ENCODE measurements around the gene TFEC.
"Not testable (repeated sequence)": the region's sequence is repeated elsewhere in the genome, so short reads cannot be mapped to it uniquely, and the experiment has no call there.

TFEC gene

DNA sequence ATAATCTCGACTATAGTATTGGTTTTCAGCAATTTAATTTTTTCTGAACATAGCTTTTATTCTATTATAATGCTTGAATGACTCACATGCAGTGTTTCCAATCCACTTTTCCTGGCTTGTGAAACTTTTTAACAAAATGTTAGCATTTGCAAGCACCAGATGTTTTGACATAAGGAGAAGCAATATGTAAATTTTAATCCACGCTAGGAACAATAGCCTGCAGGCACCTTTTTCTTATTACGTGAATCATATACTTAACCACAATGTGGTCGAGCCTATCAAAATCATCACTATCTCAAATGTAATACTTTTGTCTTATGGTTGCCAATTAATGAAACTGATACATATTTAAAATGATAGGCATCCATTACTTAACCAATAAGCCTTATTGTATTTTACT is 97.1 kb downstream of the TFEC start:
- H3K9me3 ChIP-seq = no peaks in the 10 kb centered on the region
- DNase-seq (ENCODE audit: low spot score in 2 of 2) = peak; percentile 12 to 63
- in situ Hi-C loops (cut with MboI; ENCODE audit: low sequenced_read_pairs) = no loop called here
- no peaks in the 10 kb centered on the region; the same call in 1 of the 2 replicates for H3K27me3 ChIP-seq (ENCODE audit: low read depth)
- no peak overlapping the region for H3K4me3 ChIP-seq
- H3K4me1 ChIP-seq = no peaks in the 10 kb centered on the region; the same call in 1 of the 2 replicates
- no peaks in the 10 kb centered on the region for H3K36me3 ChIP-seq (replicated peaks)

DNA sequence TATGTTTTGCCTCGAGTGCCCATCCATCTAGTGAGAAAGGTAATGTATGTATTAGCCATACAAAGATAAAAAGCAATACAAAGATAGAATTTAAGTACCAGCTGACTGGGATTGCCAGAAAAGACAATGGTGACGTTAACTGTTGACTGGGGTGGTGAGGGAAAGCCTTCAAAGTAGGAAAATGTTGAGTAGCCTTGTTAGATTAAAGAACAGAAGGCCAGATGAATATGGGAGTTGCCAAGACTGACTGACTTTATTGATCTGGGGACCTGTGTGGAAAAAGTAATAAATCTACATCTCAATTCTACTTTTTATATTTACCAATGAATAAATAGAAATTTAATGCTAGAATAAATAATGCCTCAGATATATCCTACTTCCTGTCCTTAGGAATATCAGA is 97.7 kb downstream of the TFEC start:
- Histone ChIP-seq H3K36me3 (replicated peaks) (no peaks in the 10 kb centered on the region), H3K4me3 (no peak overlapping the region), H3K27me3 (ENCODE audit: low read depth) (no peaks in the 10 kb centered on the region; the same call in 1 of the 2 replicates), H3K4me1 (no peaks in the 10 kb centered on the region; the same call in 1 of the 2 replicates), H3K9me3 (no peaks in the 10 kb centered on the region)
- in situ Hi-C loops (cut with MboI; ENCODE audit: low sequenced_read_pairs) = no loop called here
- DNase-seq (ENCODE audit: low spot score in 2 of 2) = no peak

DNA sequence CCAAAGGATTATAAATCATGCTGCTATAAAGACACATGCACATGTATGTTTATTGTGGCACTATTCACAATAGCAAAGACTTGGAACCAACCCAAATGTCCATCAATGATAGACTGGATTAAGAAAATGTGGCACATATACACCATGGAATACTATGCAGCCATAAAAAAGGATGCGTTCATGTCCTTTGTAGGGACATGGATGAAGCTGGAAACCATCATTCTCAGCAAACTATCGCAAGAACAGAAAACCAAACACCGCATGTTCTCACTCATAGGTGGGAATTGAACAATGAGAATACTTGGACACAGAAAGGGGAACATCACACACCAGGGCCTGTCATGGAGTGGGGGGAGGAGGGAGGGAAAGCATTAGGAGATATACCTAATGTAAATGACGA is 100.4 kb downstream of the TFEC start:
- in situ Hi-C loops (cut with MboI; ENCODE audit: low sequenced_read_pairs); DNase-seq (ENCODE audit: low spot score in 2 of 2); H3K36me3 ChIP-seq (replicated peaks); H3K9me3 ChIP-seq; H3K4me3 ChIP-seq; H3K27me3 ChIP-seq (ENCODE audit: low read depth); H3K4me1 ChIP-seq: not testable (repeated sequence)

DNA sequence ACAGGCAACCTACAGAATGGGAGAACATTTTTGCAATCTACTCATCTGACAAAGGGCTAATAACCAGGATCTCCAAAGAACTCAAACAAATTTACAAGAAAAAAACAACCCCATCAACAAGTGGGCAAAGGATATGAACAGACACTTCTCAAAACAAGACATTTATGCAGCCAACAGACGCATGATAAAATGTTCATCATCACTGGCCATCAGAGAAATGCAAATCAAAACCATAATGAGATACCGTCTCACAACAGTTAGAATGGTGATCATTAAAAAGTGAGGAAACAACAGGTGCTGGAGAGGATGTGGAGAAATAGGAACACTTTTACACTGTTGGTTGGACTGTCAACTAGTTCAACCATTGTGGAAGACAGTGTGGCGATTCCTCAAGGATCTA is 100.8 kb downstream of the TFEC start:
- H3K4me3 ChIP-seq; H3K36me3 ChIP-seq (replicated peaks); in situ Hi-C loops (cut with MboI; ENCODE audit: low sequenced_read_pairs); DNase-seq (ENCODE audit: low spot score in 2 of 2); H3K9me3 ChIP-seq; H3K27me3 ChIP-seq (ENCODE audit: low read depth); H3K4me1 ChIP-seq: not testable (repeated sequence)

DNA sequence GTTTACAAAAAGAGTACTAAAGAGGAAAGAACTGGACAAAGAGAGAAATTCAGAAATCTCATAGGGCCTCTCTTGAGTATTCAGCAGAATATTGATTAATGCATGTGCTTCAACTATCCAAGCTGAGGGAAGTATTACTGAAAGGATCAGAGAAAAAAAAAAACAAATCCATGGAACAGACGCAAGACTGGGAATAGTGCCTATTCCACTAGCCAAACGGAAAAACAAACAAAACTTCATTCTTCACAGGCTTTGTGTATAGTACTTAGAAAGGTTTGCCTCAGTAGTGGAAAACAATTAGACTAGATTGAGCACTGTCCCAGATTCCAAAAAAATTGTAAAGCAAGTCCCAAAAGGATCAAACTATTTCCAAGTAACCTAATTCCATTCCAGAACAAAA is 106.2 kb downstream of the TFEC start:
- no peaks in the 10 kb centered on the region for H3K9me3 ChIP-seq
- DNase-seq (ENCODE audit: low spot score in 2 of 2) = no peak
- no peaks in the 10 kb centered on the region for H3K4me1 ChIP-seq
- in situ Hi-C loops (cut with MboI; ENCODE audit: low sequenced_read_pairs) = no loop called here
- H3K27me3 ChIP-seq (ENCODE audit: low read depth) = no peaks in the 10 kb centered on the region
- H3K36me3 ChIP-seq (replicated peaks) = no peaks in the 10 kb centered on the region
- no peak overlapping the region for H3K4me3 ChIP-seq

DNA sequence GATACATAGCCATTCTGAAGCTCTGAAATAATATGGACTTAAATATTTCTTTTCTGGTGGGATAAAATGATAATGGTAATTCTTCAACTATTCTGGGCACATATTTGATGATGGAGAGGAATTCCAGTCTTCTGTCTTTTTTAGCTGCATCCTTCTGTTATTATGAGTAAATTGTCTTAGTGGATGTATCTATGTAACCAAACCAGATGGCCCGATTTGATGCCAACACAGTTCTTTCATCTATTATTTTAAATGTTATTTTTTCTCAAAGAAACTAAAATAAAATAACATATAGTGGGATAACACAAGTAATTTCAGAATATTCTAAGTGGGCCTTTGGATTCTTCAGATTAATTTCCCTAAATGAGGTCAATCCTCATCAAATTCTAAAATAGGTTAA is 110.2 kb downstream of the TFEC start:
- Histone ChIP-seq H3K4me3 (no peak overlapping the region), H3K4me1 (no peaks in the 10 kb centered on the region), H3K9me3 (no peaks in the 10 kb centered on the region), H3K27me3 (ENCODE audit: low read depth) (no peaks in the 10 kb centered on the region), H3K36me3 (replicated peaks) (no peaks in the 10 kb centered on the region)
- DNase-seq (ENCODE audit: low spot score in 2 of 2) = no peak
- in situ Hi-C loops (cut with MboI; ENCODE audit: low sequenced_read_pairs) = no loop called here

DNA sequence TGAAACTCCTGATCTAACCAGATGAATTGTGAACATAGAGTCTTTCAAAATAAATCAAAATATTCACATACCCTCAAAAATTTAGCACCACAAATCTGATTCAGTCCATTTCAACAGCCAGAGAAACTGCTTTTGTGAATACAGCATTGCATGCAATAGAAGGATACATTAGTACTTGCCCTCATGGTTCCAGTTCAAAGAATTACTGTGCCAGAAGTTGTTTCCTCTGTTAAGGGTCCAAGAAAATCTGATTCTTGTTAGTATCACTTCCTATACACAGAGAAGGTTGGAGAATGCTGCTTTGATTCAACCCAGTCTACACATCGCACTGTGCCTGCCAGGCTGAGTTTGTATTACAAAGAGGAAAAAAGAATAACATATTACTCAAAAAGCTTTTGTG is 115.6 kb downstream of the TFEC start:
- Histone ChIP-seq H3K36me3 (replicated peaks) (no peaks in the 10 kb centered on the region), H3K27me3 (ENCODE audit: low read depth) (peaks cover 4% of the 10 kb centered on the region; the same call in 1 of the 2 replicates), H3K4me1 (no peaks in the 10 kb centered on the region), H3K9me3 (no peaks in the 10 kb centered on the region), H3K4me3 (no peak overlapping the region)
- in situ Hi-C loops (cut with MboI; ENCODE audit: low sequenced_read_pairs) = no loop called here
- DNase-seq (ENCODE audit: low spot score in 2 of 2) = no peak

DNA sequence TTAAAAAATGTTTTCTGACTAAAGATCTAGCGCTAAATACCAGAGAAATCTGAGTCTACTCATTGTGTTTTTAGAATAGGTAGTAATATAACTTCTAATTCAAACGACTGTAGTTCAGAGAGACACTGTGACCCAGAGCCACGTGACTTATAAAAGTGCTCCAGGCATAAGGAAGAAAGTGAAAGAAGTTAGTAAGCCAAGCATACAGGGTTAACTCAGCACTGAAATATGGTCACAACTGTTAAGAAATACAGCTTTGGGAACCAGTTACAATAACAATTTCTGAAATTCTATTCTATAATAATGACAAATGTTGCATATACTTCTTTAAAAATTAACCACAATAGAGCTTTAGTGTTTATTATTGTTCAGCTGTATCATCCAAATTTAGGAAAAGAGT is 119.1 kb downstream of the TFEC start:
- H3K9me3 ChIP-seq = no peaks in the 10 kb centered on the region
- H3K4me3 ChIP-seq = no peak overlapping the region
- H3K36me3 ChIP-seq (replicated peaks) = no peaks in the 10 kb centered on the region
- no peak for DNase-seq (ENCODE audit: low spot score in 2 of 2)
- peaks cover 10% of the 10 kb centered on the region; the same call in 1 of the 2 replicates for H3K27me3 ChIP-seq (ENCODE audit: low read depth)
- in situ Hi-C loops (cut with MboI; ENCODE audit: low sequenced_read_pairs) = no loop called here
- H3K4me1 ChIP-seq = no peaks in the 10 kb centered on the region

DNA sequence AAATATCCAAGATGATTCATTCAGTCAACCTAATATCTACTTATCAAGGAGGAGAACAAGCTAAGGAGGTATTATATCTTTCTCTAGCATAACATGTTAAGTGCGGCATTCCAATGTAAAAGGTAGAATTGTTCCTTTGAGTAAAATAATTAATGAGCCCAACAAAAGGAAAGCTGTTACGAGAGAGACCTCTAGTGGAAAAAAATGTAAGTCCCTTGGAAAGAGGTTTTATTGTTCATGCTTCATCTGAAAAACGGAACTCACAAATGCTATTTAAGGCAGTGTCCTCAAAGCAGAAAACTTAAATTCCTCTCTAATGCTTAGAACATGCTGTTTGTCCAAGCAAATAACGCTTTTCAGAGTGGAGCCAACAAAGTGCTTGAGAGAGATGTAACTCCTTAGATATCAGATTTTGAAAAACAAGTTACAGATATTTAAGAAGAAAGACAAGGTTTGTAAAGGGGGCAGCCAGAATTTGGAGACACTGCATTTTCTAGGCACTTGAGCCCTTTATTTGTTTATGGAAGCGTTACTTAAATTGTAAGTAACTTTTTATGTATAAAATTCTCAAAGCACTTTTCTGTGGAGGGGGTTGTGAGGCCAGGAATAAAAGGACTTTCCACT is 119.9 kb downstream of the TFEC start:
- no peaks in the 10 kb centered on the region for H3K4me1 ChIP-seq
- no peaks in the 10 kb centered on the region for H3K9me3 ChIP-seq
- no peak overlapping the region for H3K4me3 ChIP-seq
- in situ Hi-C loops (cut with MboI; ENCODE audit: low sequenced_read_pairs) = no loop called here
- no peaks in the 10 kb centered on the region for H3K36me3 ChIP-seq (replicated peaks)
- DNase-seq (ENCODE audit: low spot score in 2 of 2) = peak in 1 of 2 experiments; percentile 68
- H3K27me3 ChIP-seq (ENCODE audit: low read depth) = peaks cover 12% of the 10 kb centered on the region

DNA sequence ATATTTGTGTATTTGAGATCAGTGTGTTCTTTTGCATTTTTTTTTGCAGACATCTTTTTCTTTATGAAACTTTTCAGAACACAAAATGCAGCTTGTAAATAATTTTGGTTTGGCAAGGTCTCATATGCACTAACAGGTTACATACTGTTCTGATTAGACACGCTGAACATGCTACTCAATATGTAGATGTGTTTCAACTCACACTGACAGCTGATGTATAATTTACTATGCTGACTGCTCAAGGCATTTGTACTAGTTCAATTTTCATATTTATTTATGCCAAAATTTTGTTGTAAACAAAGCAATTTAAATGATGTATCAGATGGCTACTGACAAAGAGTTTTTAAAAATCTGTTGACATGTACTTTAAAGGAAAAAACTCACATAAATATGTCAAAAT is 123.8 kb downstream of the TFEC start:
- in situ Hi-C loops (cut with MboI; ENCODE audit: low sequenced_read_pairs) = no loop called here
- Histone ChIP-seq H3K27me3 (ENCODE audit: low read depth) (peaks cover 8% of the 10 kb centered on the region), H3K9me3 (no peaks in the 10 kb centered on the region), H3K4me1 (no peaks in the 10 kb centered on the region), H3K36me3 (replicated peaks) (no peaks in the 10 kb centered on the region), H3K4me3 (no peak overlapping the region)
- no peak for DNase-seq (ENCODE audit: low spot score in 2 of 2)

DNA sequence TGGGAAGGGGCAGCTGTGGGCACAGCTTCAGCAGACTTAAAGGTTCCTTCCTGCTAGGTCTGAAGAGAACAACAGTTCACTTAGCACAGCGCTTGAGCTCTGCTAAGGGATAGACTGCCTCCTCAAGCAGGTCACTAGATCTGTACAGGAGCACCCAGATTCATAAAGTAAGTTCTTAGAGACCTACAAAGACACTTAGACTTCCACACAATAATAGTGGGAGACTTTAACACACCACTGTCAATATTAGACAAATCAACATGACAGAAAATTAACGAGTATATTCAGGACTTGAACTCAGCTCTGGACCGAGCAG is 140.9 kb downstream of the TFEC start:
- in situ Hi-C loops (cut with MboI; ENCODE audit: low sequenced_read_pairs) = no loop called here
- H3K27me3 ChIP-seq (ENCODE audit: low read depth) = no peaks in the 10 kb centered on the region
- H3K4me1 ChIP-seq = no peaks in the 10 kb centered on the region
- H3K36me3 ChIP-seq (replicated peaks) = no peaks in the 10 kb centered on the region
- DNase-seq (ENCODE audit: low spot score in 2 of 2) = no peak
- no peak overlapping the region for H3K4me3 ChIP-seq
- no peaks in the 10 kb centered on the region for H3K9me3 ChIP-seq

DNA sequence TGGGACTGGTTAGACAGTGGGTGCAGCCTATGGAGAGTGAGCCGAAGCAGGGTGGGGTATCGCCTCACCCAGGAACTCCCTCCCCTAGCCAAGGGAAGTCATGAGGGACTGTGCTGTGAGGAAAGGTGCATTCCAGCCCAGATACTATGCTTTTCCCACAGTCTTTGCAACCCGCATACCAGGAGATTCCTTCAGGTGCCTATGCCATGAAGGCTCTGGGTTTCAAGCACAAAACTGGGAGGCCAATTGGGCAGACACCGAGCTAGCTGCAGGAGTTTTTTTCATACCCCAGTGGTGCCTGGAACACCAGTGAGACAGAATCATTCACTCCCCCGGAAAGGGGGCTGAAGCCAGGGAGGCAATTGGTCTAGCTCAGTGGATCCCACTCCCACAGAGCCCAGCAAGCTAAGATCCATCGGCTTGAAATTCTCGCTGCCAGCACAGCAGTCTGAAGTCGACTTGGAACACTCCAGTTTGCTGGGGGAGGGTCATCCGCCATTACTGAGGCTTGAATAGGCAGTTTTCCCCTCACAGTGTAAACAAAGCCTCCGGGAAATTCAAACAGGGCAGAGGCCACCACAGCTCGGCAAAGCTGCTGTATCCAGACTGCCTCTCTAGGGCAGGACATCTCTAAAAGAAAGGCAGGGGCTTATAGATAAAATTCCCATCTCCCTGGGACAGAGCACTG is 141.4 kb downstream of the TFEC start:
- no peak for DNase-seq (ENCODE audit: low spot score in 2 of 2)
- no peaks in the 10 kb centered on the region for H3K9me3 ChIP-seq

DNA sequence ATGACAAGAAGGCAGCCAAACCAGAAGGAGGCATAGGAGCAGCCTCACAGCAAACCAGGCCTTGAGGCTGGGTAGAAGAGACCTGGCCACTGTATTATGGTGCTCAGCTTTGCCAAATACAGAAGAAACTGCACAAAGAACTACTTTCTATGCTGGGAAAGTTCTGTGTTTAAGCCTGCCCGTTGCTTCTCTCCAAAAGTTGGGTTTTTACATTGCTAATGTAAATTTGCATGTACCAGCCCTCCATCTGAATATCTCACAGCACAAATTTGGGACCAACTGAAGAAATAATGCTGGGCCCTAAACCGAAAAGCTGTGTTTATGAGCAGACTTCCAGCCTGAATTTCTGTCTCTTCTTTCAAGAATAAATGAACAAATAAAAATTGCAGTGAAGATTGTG is 145.0 kb downstream of the TFEC start:
- H3K9me3 ChIP-seq = no peaks in the 10 kb centered on the region
- in situ Hi-C loops (cut with MboI; ENCODE audit: low sequenced_read_pairs) = no loop called here

More for the DNA sequence above, 141.4 kb downstream of the TFEC start:
- no peaks in the 10 kb centered on the region for H3K4me1 ChIP-seq
- no peaks in the 10 kb centered on the region for H3K36me3 ChIP-seq (replicated peaks)
- H3K27me3 ChIP-seq (ENCODE audit: low read depth) = no peaks in the 10 kb centered on the region
- in situ Hi-C loops (cut with MboI; ENCODE audit: low sequenced_read_pairs) = no loop called here
- H3K4me3 ChIP-seq = no peak overlapping the region

More for the DNA sequence above, 145.0 kb downstream of the TFEC start:
- no peak for DNase-seq (ENCODE audit: low spot score in 2 of 2)
- Histone ChIP-seq H3K36me3 (replicated peaks) (no peaks in the 10 kb centered on the region), H3K27me3 (ENCODE audit: low read depth) (no peaks in the 10 kb centered on the region), H3K4me1 (no peaks in the 10 kb centered on the region), H3K4me3 (no peak overlapping the region)
